T47D (cell line): ENCODE data around the gene BIRC5.
"Not testable (repeated sequence)": the region's sequence is repeated elsewhere in the genome, so short reads cannot be mapped to it uniquely, and the experiment has no call there.

ENCODE experiments used
- DNase-seq, 2 experiments: peaks; one replicate each; pipeline versions ENCODE4 v3.0.0 to v3.0.0-alpha.2; 2011 to 2012; ENCODE audit warnings: low read depth in 1 of 2, low spot score in 1 of 2
- JUND ChIP-seq: IDR thresholded peaks from 2 replicates; pipeline ENCODE4 v1.6.1; 2012; ENCODE audit warnings: low read depth
- in situ Hi-C: cut with HindIII; loops from 2 replicates; pipeline ENCODE4 v1.10.0; 2016; ENCODE audit warnings: low sequenced_read_pairs, low pct_unique_long_range_greater_than_20kb

Gene BIRC5

DNA sequence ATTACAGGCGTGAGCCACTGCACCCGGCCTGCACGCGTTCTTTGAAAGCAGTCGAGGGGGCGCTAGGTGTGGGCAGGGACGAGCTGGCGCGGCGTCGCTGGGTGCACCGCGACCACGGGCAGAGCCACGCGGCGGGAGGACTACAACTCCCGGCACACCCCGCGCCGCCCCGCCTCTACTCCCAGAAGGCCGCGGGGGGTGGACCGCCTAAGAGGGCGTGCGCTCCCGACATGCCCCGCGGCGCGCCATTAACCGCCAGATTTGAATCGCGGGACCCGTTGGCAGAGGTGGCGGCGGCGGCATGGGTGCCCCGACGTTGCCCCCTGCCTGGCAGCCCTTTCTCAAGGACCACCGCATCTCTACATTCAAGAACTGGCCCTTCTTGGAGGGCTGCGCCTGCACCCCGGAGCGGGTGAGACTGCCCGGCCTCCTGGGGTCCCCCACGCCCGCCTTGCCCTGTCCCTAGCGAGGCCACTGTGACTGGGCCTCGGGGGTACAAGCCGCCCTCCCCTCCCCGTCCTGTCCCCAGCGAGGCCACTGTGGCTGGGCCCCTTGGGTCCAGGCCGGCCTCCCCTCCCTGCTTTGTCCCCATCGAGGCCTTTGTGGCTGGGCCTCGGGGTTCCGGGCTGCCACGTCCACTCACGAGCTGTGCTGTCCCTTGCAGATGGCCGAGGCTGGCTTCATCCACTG lies at the start of gene BIRC5:
Gene BIRC5 (plus strand): TSS at position 238 of the 690 bp plus-strand sequence. CDS start 64 bp downstream, at position 302.
- in situ Hi-C loops = no loop called here
- no peak for TF ChIP-seq JUND
- DNase-seq = peak; percentile 87 to 95

DNA sequence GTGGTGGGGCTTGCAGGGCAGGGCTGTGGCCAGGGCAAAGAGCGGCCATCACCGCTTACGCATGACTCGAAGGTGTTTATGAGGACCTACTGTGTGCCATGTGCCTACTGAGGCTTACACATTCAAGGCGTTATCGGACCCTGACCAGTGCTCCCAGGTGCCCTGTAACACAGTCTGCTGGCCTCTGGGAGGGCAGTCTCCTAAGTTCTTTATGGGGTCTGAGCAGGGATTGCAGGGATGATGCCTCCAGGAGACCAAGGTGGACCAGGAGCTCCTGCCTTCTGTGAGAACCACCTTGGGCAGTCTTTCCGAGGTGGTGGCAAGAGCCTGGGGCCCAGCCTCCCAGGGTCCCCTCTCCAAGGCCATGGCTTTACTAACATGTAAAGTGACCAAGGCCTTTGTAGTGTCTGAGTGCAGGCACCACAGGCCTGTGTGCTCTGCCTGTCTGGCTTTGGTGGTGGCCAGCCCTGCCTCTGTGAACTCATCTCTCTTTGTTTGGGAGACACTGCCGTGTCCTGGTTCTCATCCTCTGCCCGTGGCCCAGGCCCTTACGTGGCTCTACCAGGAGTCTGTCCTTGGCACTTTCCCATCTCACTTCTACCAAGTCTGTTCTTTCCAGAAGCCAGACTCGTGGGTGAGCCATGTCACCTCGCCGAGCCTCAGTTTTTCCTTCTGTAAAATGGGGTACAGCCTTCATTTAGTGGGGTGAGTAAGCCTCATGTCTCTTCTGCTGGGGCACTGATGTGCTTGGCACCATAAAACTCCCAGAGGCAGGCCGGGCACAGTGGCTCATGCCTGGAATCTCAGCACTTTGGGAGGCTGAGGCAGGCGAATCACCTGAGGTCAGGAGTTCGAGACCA lies 49.1 kb upstream of the BIRC5 start:
- in situ Hi-C loops = no loop called here
- no peak for DNase-seq
- TF ChIP-seq JUND = no peak

DNA sequence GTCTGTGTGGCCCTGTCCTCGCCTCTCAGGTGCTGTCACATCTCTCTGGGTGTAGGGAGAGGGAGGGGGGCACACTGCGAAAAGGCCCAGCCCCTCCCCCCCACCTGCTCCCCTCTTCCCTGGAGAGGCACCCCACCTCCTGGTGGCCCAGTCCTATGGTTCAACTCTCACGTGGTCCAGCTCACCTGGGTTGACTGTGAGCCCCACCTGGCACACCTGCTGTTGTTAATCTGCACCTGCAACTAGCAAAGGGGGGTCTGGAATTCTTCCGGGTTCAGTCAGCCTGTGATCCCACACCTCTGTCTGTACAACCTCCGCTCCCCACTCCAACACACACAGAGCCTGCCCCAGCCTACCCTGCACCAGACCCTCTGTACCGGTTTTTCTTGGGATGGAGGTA lies 47.6 kb upstream of the BIRC5 start:
- no peak for DNase-seq
- no peak for TF ChIP-seq JUND
- in situ Hi-C loops = no loop called here

DNA sequence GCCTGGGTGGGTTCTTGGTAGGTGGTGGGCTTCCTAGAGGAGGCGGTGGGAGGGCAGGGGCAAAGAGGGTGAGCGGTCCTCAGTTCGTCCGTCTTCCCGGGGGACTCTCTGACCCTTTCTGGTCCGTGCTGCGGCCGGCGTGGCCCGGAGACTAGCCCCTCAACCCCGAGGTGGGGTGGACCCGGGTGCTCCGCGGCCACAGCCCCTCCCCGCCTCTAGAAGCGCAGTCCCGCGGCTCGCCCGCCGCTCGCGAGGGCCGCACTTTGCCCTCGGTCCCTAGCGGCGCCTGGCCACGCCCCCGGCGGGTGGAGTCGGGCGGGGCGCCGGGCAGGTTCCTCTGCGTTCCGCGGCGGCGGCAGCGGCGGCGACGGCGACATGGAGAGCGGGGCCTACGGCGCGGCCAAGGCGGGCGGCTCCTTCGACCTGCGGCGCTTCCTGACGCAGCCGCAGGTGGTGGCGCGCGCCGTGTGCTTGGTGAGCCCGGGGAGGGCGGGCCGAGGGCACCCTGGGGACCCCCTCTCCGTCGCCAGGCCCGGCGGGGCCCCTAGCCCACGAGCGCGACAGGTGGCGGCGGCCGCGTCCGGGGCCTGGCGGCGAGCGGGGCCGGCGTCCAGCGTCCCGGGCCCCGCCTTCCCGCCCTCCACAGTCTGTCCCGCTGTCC lies 45.7 kb upstream of the BIRC5 start, which contains the start of gene SYNGR2:
Gene SYNGR2 (plus strand): TSS at position 340 of the 661 bp plus-strand sequence. CDS start 36 bp downstream, at position 376.
- in situ Hi-C loops = no loop called here
- DNase-seq = peak; percentile 92 to 94
- no peak for TF ChIP-seq JUND

DNA sequence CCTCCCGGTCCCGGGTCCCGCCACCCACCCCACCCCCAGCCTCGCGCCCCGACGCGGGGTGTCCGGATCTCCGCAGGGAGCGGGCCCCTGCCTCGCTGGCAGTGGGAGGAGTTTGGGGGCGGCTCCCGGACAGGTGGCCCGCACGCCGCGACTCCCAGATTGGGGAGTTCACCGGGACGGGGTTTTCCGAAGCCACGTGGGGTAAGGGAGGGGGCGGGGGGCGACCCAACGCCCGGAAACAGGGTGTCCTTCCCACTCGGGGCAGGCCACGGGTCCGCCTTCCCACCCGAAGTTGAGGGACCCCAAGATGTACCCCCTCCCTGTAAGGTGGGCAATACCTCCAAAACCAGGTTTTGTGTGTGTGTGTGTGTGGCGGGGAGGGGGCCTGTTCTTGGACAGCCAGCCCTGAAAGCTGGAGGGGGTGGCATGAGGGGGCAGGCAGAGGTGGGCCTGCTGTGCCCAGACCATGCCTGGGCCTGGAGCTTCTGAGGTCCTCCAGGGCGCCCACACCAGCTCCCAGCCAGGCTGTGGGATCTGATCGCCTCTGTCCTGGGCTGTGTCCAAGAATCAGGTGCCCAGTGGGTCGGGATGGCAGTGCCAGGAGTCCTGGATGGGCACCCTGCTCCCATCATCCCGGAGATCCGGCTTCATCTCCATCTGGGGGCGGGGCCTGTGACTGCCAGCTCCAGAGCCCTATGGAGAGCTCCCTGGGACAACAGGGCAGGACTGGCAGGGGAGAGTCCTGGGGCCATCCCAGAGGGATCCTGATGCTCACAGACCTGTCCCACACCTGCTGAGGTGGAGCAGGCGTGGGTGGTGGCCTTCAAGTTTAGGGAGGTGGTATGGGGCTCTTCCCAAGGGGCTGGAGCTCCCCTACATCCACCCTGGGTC lies 44.9 kb upstream of the BIRC5 start:
- DNase-seq = peak; percentile 95 to 96
- in situ Hi-C loops = no loop called here

DNA sequence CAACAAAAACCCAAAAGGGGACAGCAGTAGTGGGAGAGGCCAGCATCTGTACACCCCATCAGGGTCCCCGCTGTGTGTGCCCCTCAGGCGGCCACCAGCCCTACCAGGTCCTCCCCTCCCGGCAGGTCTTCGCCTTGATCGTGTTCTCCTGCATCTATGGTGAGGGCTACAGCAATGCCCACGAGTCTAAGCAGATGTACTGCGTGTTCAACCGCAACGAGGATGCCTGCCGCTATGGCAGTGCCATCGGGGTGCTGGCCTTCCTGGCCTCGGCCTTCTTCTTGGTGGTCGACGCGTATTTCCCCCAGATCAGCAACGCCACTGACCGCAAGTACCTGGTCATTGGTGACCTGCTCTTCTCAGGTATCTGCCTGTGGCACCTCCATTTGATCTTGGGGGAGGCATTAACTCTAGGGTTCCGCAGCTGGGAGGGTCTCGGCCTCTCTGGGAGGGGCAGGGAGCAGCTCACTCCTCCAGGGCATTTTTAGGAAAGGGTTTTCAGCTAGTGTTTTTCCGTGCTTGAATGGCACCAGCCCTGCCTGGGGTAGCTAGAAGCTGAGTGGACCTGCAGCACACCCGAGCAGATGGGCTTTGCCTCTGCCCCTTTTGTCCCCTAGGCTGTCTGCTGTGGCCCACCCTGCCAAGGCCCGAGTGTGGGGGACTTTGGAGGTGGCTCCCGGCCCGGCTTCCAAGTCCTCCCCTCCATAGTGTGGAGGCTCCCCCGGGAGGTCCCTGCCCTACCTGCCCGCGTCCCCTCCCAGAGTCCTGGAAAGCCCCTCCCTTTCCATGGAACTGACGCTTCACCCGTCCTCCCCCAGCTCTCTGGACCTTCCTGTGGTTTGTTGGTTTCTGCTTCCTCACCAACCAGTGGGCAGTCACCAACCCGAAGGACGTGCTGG lies 43.1 kb upstream of the BIRC5 start:
- in situ Hi-C loops = no loop called here
- no peak for DNase-seq
- TF ChIP-seq JUND = no peak

More for the DNA sequence above, 44.9 kb upstream of the BIRC5 start:
- TF ChIP-seq JUND = no peak

DNA sequence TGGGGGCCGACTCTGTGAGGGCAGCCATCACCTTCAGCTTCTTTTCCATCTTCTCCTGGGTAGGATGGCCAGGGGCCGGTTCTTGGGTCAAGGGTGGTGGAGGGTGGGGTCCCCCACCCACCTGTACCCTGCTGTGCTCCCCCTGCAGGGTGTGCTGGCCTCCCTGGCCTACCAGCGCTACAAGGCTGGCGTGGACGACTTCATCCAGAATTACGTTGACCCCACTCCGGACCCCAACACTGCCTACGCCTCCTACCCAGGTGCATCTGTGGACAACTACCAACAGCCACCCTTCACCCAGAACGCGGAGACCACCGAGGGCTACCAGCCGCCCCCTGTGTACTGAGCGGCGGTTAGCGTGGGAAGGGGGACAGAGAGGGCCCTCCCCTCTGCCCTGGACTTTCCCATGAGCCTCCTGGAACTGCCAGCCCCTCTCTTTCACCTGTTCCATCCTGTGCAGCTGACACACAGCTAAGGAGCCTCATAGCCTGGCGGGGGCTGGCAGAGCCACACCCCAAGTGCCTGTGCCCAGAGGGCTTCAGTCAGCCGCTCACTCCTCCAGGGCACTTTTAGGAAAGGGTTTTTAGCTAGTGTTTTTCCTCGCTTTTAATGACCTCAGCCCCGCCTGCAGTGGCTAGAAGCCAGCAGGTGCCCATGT lies 42.3 kb upstream of the BIRC5 start:
- DNase-seq, in situ Hi-C loops: not testable (repeated sequence)

DNA sequence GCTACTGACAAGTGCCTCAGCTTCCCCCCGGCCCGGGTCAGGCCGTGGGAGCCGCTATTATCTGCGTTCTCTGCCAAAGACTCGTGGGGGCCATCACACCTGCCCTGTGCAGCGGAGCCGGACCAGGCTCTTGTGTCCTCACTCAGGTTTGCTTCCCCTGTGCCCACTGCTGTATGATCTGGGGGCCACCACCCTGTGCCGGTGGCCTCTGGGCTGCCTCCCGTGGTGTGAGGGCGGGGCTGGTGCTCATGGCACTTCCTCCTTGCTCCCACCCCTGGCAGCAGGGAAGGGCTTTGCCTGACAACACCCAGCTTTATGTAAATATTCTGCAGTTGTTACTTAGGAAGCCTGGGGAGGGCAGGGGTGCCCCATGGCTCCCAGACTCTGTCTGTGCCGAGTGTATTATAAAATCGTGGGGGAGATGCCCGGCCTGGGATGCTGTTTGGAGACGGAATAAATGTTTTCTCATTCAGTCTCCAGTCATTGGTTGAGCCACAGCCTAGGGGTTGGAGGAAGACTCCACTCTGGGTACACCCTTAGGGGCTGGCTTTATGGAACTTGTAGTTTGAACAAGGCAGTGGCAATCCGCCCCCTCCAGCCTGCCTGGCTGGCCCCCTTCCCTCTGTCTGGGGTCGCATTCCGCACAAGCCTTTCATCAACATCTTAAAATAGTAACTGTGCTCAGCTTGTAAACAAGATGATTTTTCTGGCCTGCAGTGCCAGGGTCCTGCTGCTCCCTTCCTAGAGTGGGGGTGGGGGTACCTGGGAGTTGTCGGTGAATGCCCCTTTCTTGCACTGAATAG lies 41.6 kb upstream of the BIRC5 start:
- in situ Hi-C loops = no loop called here
- DNase-seq = peak in 1 of 2 experiments; percentile 36
- TF ChIP-seq JUND = no peak

DNA sequence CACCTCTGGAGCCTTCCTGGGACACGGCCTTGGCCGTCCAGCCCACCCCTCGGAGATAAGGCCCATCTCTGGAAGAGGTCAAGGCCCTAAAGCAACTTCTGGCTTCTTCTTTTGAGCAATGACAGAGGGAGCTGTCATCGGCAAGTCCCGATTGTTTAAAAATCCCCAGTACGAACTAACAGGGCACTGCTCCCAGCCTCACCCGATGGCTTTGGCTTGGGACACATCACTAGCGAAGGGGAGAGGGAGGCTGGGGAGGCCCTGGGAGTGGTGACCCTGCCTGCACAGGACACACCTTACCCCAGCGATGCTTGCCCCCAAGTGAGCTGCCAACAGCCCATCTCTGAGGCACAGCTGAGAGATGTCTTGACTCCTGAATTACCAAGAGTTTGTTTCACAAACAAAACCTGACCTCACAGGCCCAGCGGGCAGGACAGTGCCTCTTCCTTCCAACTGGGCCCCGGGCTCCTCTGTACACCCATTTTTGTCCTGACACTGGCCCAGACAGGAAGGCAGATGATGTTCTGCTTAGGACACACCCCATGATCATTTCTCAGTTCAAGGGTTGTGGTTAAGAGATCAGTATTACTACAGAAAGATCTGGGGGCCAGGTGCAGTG lies 40.8 kb upstream of the BIRC5 start:
- DNase-seq = peak in 1 of 2 experiments; percentile 34
- in situ Hi-C loops = no loop called here
- no peak for TF ChIP-seq JUND

DNA sequence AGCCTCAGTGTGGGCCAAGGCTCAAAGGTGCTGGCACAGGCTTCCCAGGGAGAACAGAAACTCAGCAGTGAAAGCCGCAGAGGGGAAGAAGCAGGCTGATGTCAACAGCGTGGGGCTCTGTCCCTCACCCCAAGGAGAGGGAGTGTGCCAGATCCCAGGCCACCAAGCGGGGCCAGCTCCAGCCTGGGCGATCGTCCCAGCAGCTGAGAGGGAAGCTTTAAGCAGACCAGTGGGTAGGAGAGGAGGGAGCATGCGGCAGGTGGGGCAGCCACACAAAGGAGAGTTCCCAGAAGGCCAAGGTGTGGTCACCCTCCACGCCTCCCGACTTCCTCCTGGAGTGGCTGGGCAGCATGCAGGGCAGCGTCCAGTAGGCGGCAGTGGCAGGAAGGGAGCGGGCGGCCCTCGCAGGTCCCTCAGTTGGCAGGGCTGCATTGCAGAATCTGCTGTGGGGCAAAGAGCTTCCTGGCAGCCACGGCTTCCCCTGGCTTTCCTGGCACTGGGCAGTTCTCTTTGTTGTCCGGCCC lies 39.6 kb upstream of the BIRC5 start:
- DNase-seq = peak; percentile 76 to 87
- TF ChIP-seq JUND = no peak
- in situ Hi-C loops = no loop called here
